Tibial nerve (tissue), 4 donors: ENCODE results near the gene CASZ1.

Source experiments
- CTCF ChIP-seq, 5 experiments: fragments of 200-600 bp in 3 of 5; fragments of 450-650 bp in 2 of 5; sonication (generic) in 3 of 5; IDR thresholded peaks; one replicate each; pipeline ENCODE4 v1.5.1; 2016 to 2019; ENCODE audit warnings: antibody characterized with exemption in 5 of 5, mild to moderate bottlenecking in 3 of 5, moderate library complexity in 2 of 5
- EP300 ChIP-seq, 2 donors: sonication (generic); formaldehyde crosslinking; IDR thresholded peaks; one replicate each; pipeline ENCODE4 v1.6.1; 2017; ENCODE audit warnings: antibody characterized with exemption in 2 of 2, mild to moderate bottlenecking in 1 of 2

- no peak for TF ChIP-seq EP300 (IDR thresholded peaks at IDR 0.05)
- TF ChIP-seq CTCF (IDR thresholded peaks at IDR 0.05) = no peak
Measured at GRCh38 chr1:10767282-10767681, 29.2 kb downstream of the CASZ1 start.
